Hematopoietic multipotent progenitor cell treated with erythropoietin and hydrocortisone succinate and interleukin-3 and kit ligand, for 4 days (in vitro differentiated cells): ENCODE measurements around the gene CSRNP3.
"Not testable (repeated sequence)": the region's sequence is repeated elsewhere in the genome, so short reads cannot be mapped to it uniquely, and the experiment has no call there.

ENCODE experiments used
- DNase-seq: peaks from one replicate; pipeline ENCODE4 v3.0.0-alpha.2; 2015

CSRNP3 gene

DNA sequence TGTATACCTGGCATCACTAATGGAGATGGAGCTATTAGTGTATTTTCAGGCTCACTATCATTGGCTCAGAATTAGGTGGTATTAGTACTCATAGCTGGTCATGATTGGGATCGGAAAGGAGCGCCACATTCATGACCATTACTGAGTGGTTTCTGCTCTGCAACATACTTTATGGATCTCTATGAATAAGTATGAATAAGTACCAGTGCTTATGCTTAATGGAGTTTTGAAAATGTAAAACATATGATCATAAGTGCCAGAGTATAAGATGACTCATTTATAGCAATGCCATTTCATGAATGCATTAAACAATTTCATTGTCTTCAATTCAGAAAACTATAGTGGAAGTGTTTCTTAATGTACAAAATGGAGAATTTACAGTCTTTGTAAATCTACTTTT lies 167.9 kb downstream of the CSRNP3 start:
- DNase-seq, result no peak

DNA sequence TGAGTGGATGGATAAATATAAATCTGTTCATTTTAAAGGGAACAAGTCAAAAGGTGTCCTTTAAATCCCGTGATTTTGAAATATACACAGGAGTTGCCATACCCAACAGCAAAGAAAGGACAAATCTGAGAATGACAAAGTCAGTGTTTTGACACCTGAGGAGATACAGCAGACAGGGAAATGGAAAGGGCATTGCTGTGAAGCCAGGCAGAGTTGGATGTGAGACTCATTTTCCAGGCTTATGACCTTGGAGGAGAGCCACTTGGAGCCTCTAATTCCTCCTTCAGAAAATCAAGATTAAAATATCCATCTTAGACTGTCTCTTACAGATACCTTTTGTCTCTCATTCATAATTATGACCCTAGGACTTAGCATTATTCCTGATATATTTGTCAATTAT lies 170.0 kb downstream of the CSRNP3 start:
- no peak for DNase-seq

DNA sequence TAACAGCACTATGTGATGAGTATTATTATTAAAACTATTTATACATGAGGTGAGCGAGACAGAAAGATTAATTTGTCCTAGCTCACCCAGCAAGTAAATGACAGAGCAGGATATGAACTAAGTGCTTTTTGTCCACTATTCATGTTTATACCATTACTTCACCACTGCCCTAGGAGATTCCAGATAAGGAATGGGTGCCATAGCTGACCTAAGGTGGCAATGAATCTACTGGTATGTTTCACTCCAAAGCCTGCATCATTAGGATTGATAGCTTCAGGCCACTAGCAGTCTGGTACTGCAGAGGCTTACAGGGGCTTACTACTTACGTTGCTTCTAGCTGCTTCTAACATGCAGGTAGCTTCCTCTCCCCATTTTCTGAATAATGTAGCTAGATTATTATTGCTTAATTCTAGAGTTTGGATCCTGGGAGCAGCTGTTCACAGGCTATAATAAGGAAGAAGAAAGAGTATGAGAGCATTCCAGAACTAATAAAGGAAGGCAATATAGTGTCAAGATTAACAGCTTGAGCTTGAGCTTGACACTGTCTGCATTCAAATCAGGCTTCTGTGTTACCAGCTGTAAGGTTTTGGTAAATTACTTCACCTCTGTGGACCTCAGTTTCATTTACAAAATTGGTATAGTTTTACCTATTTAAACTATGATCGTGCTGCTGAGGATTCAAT lies 170.9 kb downstream of the CSRNP3 start:
- DNase-seq, result no peak

DNA sequence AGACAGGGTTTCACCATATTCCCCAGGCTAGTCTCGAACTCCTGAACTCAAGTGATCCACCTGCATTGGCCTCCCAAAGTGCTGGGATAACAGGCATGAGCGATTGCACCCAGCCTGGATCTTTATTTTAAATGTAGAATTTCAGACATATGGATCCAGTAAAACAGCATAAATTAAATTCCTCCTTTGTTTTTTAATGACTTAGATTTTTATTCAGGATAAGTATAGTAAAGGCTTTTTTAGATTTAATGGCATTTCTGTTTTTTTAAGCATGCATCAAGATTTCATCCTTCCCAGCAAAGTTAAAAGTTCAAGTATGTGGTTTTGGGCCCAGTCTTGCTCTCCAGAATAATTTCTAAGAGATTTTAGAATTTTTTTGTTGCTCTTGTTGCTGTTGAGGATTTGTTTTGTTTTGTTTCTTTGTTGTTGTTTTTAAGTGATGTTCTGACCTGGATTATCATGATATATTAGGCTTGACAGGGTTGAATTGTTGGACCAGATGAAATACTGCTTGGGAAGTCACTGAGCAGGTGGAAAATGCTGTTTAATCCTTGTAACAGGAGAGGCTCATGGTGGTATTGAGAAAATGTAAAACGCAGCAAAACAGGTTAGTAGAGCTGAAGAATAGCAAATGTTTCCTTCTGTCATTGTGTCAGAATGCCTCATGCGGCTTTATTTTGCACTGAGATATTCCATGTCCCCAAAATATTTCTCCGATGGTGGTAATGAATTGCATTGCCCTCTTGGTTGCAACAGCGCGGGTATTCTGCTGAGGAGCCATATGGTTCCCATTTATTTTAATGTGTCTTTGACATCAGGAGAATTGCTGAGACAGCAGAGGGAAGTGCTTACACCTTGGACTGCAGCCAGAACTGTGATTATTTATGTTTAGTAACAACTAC lies 176.7 kb downstream of the CSRNP3 start:
- DNase-seq, result no peak

DNA sequence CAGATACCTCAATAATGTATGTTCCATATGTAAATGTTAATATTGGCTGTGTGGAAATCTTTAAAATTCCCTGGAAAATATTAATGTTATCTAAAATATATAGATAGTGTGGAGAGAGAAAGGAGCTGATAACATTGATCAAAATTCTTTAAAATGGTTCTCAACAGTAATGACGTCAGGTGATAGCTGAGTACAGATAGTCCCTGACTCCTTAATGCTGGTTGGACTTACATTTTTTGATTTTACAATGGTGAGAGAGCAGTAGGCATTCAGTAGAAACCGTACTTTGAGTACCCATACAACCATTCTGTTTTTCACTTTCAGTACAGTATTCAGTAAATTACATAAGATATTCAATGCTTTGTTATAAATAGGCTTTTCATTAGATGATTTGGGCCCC lies 177.9 kb downstream of the CSRNP3 start:
- DNase-seq, result no peak

DNA sequence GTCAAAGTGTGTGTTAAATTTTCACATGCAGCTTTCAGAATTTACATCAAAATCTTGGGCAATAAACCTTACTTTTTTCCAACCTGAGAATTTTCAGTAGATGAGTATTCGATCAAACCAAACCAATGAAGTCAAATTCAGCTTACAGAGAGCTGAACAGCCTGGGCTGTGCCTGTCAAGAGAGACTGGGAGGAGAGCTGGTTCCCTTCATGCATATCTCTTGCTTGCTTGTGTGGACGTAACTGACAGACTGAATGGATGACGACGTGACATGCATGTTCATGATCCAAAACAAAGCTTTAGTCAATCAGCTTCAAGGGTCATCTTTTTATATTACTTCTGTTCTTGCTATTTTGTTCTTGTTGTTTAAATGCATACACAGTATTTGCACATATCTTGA lies 179.3 kb downstream of the CSRNP3 start:
- no peak for DNase-seq

DNA sequence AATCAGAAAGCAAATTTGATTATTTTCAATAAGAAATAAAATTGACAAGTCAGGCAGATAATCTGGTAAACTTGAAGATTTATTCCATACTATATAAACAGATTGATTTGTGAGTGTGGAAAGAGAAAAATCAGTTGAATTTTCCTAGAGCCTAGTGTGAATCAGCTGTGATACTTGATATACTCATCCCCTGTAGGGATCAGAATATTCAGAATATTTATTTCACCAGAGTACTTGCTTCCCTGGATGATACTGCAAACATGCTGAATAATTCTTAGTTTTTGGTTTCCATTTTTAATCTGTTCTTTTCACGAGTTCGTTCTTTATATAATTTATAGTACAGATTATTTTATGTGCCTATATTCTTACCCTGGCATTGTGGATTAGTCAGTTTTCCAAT lies 181.7 kb downstream of the CSRNP3 start:
- DNase-seq, result no peak

DNA sequence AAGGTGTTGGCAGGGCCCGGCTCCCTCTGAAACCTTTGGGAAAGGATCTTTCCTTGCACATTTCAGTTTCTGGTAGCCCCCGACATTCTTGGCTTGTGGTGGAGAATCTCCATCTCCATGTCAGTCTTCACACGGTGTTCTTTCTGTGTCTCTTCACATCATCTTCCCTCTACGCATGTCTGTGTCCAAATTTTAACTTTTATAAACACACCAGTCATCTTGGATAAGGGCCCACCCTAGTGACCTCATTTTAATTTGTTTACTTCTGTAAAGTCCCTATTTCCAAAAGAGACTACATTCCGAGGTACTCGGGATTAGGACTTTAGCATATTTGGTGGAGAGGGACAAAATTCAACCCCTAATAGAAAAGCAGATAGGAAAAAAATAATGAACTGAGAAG lies 186.2 kb downstream of the CSRNP3 start:
- DNase-seq, result no peak

DNA sequence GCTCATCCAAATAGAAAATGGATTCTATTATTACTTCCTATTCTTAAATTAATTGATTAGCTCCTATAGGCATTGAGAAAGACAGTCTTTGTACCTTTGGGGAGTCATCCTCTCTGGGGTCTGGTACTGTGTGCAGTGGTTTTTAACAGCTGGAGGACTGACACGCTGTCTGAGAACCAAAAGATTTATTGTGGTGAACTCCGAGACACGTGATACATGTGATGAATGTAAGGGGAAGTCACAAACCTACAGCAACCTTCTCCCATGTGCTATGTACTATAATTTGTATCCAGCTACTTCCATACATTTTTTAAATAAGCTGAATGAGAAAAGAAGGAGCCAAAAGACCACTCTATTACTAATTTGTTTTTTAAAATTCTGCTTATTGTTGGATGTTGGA lies 190.9 kb downstream of the CSRNP3 start:
- peak; percentile 26 for DNase-seq

DNA sequence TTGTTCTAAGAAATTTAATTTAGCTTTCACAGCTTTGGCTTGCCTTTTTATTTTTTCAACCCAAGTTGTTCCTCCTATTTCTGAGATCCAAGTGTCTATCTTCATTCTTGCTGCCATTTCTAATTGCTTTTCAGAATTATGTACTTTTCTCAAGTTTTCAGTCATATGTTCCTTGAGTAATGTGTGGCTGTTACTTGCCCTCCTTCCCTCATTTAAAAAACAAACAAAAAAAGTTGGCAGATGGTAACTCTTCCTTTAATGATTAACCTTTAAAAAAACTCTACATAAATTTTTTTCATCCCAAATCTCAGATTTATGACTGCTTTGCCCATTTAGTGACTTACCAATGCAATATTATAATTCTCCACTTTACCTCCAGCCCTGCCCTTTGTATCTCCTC lies 193.2 kb downstream of the CSRNP3 start:
- DNase-seq, result no peak

DNA sequence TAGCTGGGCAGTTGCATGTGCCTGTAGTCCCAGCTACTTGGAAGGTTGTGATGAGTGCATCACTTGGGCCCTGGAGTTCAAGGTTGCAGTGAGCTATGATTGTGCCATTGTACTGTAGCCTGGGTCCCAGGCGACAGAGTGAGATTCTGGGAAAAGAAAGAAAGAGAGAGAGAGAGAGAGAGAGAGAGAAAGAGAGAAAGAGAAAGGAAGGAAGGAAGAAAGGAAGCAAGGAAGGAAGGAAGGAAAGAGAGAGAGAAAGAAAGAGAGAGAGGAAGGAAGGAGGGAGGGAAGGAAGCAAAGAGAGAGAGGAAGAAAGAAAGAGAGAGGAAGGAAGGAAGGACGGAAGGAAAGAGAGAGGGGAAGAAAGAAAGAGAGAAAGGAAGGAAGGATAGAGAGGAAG lies 196.1 kb downstream of the CSRNP3 start:
- no peak for DNase-seq

DNA sequence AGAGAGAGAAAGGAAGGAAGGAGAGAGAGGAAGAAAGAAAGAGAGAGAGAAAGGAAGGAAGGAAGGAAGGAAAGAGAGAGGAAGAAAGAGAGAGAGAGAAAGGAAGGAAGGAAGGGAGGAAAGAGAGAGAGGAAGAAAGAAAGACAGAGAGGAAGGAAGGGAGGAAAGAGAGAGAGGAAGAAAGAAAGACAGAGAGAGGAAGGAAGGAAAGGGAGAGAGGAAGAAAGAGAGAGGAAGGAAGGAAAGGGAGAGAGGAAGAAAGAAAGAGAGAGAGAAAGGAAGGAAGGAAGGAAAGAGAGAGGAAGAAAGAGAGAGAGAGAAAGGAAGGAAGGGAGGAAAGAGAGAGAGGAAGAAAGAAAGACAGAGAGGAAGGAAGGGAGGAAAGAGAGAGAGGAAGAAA lies 196.6 kb downstream of the CSRNP3 start:
- DNase-seq, result not testable (repeated sequence)

DNA sequence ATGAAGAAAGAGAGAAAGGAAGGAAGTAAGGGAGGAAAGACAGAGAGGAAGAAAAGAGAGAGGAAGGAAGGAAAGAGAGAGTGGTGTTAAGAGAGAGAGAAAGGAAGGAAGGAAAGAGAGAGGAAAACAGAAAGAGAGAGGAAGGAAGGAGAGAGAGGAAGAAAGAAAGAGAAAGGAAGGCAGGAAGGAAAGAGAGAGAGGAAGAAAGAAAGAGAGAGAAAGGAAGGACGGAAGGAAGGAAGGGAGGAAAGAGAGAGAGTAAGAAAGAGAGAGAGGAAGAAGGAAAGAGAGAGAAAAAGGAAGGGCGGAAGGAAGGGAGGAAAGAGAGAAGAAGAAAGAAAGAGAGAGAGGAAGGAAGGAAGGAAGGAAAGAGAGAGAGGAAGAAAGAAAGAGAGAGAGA lies 197.1 kb downstream of the CSRNP3 start:
- DNase-seq, result no peak

DNA sequence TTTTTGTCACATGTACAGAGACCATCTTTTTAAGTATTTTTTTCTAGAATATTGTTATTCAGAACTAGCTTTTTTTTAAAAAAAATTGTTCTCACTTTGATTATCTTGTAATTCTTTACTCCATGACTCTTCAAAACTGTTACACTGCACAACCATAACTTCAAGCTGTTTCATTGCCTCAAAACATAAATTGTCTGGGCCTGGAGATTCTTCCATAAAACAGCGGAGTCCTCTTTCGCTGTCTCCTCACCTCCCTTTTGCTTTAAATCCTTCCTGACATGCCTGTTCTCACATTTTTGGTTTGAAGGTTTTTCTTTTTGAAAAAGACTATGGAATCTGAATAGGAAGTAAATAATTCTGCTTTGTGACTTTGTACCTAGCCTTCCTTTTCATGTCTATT lies 197.9 kb downstream of the CSRNP3 start:
- no peak for DNase-seq

DNA sequence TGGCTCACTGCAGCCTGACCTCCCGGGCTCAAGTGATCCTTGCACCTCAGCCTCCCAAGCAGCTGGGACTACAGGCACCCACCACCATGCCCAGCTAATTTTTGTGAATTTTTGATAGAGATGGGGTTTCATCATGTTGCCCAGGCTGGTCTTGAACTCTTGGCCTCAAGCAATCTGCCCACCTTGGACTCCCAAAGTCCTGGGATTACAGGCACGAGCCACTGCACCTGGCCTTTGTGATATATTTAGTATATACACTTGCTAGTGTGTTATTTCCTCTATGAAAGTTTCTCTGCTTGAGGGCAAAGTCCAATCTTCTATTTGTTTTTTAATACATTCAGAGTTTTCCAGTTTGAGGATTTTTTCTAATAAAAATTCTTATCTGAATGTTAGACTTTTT lies 205.3 kb downstream of the CSRNP3 start:
- no peak for DNase-seq

DNA sequence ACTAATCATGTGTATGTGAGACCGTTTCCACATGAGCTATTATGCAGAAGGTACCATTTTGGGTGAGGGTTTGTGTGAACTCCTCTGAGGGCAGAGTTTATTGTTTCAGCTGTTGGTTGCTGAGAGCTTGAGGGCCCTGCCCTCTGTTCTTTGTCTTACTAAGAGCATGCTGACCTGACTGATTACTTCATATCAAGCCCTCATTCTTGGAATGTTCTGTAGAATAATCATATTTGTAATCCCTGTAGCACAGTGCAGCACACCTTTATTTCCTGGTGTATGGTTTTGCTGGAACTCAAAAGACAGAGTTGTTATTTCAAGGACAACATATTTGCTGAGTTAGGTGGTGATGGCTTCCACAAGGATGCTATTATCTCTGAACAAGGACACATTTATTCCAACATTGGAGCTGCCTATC lies 206.1 kb downstream of the CSRNP3 start:
- no peak for DNase-seq

DNA sequence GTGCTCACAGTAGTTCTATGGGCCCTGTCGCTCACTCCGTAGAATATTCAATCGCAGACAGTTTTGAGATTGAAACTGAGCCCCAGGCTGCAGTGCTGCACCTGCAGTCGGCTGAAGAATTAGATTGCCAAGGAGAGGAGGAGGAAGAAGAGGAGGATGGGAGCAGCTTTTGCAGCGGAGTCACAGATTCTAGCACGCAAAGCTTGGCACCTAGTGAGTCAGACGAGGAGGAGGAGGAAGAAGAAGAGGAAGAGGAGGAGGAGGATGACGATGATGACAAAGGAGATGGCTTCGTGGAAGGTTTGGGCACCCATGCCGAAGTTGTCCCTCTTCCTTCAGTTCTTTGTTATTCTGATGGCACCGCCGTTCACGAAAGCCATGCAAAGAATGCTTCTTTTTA lies 209.4 kb downstream of the CSRNP3 start:
- no peak for DNase-seq

DNA sequence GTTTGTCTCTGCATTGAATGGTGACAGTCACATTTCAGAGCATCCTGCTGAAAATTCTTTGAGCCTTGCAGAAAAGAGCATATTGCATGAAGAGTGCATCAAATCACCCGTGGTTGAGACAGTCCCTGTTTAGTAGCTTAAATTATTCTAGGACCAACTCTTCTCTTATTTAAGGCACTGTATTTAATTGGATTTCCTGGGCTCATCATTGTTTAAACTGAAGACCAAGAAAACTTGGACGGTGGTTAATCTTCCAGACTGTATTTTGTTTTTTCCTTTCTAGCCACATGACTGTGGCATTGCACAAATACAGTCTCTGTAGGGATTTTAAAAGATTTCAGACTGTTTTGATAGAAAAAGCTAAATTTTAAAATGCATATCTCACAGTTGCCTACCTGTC lies 210.1 kb downstream of the CSRNP3 start:
- DNase-seq, result no peak

DNA sequence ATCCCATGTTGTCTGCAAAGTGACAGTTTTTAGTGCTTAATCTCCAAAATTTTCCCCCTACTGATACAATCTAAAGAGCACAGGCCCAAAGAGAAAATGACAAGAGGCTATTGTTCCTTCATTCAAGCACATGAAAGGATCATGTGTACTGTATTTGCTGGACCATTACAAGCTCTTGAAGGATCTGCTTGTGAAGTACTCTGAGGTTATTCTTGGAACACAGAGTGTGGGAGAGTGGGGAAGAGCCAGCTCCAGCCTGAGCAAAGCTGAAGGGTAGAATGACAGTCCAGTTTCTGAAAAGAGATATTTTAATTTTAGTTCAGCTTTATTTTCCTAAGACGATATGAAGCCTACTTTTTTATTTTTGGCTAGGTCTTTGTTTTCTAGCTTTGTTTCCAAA lies 212.3 kb downstream of the CSRNP3 start:
- no peak for DNase-seq

DNA sequence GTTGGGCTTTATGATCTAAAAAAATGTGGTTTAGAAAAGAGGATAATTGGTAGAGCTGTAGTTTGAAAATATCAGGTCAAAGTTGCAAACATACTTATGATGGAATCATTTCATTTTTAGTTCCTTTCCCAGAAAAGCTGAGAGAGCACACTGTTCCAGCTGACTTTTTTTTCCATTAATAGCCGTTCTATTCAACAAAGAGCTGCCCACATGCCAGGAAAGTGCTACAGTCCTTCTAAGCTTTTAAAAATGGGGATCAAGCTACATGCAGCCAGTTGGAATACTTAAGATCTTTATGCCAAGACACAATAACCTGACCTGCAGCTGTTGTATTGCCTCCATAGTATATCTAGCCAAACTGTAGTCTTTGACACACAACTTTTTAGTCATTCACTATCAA lies 213.0 kb downstream of the CSRNP3 start:
- DNase-seq, result no peak

DNA sequence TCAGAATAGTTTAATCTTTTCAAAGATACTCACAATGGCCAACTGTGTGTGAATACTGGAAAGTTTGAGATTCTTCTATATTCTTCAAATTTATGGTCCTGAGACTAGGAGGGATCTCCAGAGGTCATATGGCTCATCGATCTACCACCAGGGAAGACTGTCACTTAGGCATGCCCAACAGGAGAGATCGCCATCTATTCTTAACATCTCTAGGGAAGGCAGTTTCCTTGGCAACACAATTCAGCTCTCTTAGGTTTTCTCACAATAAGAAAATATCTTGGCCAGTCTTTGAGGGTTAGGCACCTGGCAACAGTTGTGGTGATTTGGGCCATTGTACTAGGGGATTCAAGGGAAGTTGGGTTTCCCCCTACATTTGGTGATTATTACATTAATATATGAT lies 217.3 kb downstream of the CSRNP3 start:
- no peak for DNase-seq

DNA sequence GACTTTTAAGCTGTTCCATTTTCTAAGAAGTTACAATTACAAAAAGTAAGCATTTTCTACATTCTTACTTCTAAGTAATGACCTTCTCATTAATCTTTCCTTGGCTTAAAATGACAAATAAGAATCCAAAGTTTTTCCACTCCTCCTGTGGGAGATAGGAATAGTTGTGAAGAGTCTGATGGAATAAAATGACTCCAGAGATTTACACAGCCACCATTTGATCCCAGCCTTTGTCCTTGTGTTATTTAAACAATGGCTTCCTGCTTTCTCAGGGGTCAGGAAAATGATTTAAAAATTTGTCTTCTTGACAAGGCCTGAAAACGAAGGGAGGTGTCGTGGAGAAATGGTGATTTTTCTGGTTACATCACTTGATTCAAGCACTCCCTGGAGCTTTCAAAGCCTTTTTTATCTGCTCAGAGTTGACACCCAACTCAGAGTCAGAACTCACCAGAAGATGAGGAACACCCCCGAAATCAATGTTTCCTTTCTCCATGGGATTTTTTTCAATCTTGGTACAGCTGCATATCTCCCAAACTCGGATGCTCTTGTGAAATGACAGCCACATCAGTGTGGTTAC lies 218.0 kb downstream of the CSRNP3 start:
- DNase-seq, result peak; percentile 1

DNA sequence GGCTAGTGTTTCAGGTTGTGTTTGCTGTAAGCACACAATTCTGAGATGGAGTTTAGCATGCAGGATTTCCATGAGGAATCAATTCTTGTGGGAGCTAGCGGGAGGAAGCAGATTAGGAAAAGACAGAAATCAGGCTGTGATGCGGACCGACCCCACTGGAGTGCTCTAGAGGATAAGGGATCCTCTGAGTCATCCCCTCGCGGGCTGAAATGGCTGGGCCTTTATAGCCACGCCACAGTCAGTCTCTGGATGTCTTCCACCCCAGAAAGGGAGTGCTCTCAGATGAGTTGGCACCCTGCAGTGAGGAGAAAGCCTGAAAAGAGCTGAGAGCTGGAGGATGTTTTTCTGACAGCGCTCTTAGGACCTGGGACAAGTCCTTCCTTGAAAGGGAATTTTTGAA lies 222.1 kb downstream of the CSRNP3 start:
- DNase-seq, result no peak

DNA sequence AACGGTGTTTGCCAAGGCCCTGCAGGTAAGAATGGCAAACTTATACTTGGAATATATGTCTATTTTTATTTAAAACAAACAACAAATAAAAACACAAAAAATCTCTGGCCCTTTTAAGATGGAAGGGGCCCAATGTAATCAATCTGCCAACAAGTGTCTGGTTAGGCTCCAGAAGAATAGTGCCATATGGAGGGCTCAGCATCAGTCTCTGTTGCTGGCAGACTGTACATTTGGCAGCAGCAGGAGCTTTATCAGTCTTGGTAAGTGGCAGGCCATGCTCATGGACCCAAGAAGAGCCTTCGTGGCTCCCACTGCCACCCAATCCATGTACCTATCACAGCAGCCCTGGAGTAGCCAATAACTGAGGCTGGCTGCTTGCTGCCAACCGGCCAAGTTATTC lies 223.4 kb downstream of the CSRNP3 start:
- DNase-seq, result no peak
